B cell (primary cell): ENCODE measurements around the gene STRBP. TPM values are rescaled to one million over a fixed set of nuclear protein-coding genes. Genes with fewer than 3 reads are reported as not detected.

Experiments used
- ATAC-seq: fragments of 200-7000 bp; cut with Tn5 transposase; one replicate; pipeline ENCODE4 v1.10.0; 2021; ENCODE audit warnings: low read depth, mild to moderate bottlenecking, moderate number of reproducible peaks, moderate library complexity
- CTCF ChIA-PET: fragments of 350-600 bp; sonication (Branson Sonifier 250); formaldehyde crosslinking; loops from one replicate; lab custom pipeline; 2021; ENCODE audit warnings: antibody characterized with exemption, inconsistent platforms; lab: Charles Lee
- POLR2A ChIA-PET: fragments of 350-600 bp; sonication (Branson Sonifier 250); formaldehyde crosslinking; loops from one replicate; lab custom pipeline; 2021; ENCODE audit warnings: antibody characterized with exemption; lab: Charles Lee
- DNase-seq: peaks from one replicate; pipeline ENCODE4 v3.0.0; 2013
- H2AFZ ChIP-seq: 2 replicates; pipeline ENCODE4 v1.6.1; 2012; ENCODE audit warnings: mild to moderate bottlenecking, low read depth, low read length; ENCODE audit not compliant: insufficient read depth, poor library complexity, severe bottlenecking
- H3K27ac ChIP-seq, 2 donors: 1 replicate in 1 of 2; 2 replicates in 1 of 2; pipeline ENCODE4 v1.5.1; 2012 to 2013; ENCODE audit warnings: low read length in 2 of 2, mild to moderate bottlenecking in 2 of 2, moderate library complexity in 1 of 2
- H3K27me3 ChIP-seq, 4 experiments: fragments of 200-600 bp in 1 of 4; sonication (generic) in 1 of 4; replicated peaks in 1 of 4; 1 replicate in 2 of 4; 2 replicates in 2 of 4; pipeline versions ENCODE4 v1.6.1 to v1.7.0; 2013 to 2016; ENCODE audit warnings: low read length in 3 of 4, mild to moderate bottlenecking in 2 of 4, mixed read lengths in 1 of 4, moderate library complexity in 1 of 4; ENCODE audit not compliant: insufficient read depth in 4 of 4, control insufficient read depth in 3 of 4; ENCODE audit errors: control extremely low read depth in 1 of 4
- H3K36me3 ChIP-seq, 2 experiments: replicated peaks in 1 of 2; 1 replicate in 1 of 2; 2 replicates in 1 of 2; pipeline versions ENCODE4 v1.6.1 to v1.7.1; 2013; ENCODE audit warnings: low read length in 1 of 2; ENCODE audit not compliant: insufficient read depth in 2 of 2, control insufficient read depth in 1 of 2; ENCODE audit errors: control extremely low read depth in 1 of 2, extremely low read depth in 1 of 2
- H3K4me1 ChIP-seq, 2 donors: fragments of 200-600 bp in 1 of 2; sonication (generic) in 1 of 2; 1 replicate in 1 of 2; 2 replicates in 1 of 2; pipeline versions ENCODE4 v1.5.1 to v1.6.1; 2013 to 2017; ENCODE audit warnings: low read length in 2 of 2; ENCODE audit not compliant: control insufficient read depth in 2 of 2, insufficient read depth in 2 of 2
- H3K4me2 ChIP-seq: replicated peaks from 2 replicates; pipeline ENCODE3; 2012; ENCODE audit warnings: mild to moderate bottlenecking, low read depth, low read length; ENCODE audit not compliant: poor library complexity, severe bottlenecking
- H3K4me3 ChIP-seq, 5 experiments: fragments of 200-600 bp in 1 of 5; sonication (generic) in 1 of 5; 1 replicate in 3 of 5; 2 replicates in 2 of 5; pipeline versions ENCODE4 v1.5.1 to v1.7.0; 2011 to 2016; ENCODE audit warnings: low read length in 4 of 5, mild to moderate bottlenecking in 4 of 5, low read depth in 2 of 5, control low read depth in 1 of 5, moderate library complexity in 1 of 5; ENCODE audit not compliant: insufficient read depth in 1 of 5; ENCODE audit errors: control extremely low read depth in 1 of 5, extremely low read depth in 1 of 5
- H3K79me2 ChIP-seq: fragments of 200-600 bp; sonication (generic); one replicate; pipeline ENCODE4 v1.6.0; 2016; ENCODE audit warnings: low read length; ENCODE audit not compliant: control insufficient read depth, insufficient read depth
- H3K9ac ChIP-seq: fragments of 200-600 bp; sonication (generic); 2 replicates; pipeline ENCODE4 v1.6.1; 2017; ENCODE audit warnings: mild to moderate bottlenecking, low read length, moderate library complexity
- H3K9me3 ChIP-seq, 3 donors: one replicate each; pipeline versions ENCODE4 v1.6.1 to v1.7.1; 2013; ENCODE audit warnings: low read length in 2 of 3; ENCODE audit not compliant: control insufficient read depth in 2 of 3, insufficient read depth in 1 of 3; ENCODE audit errors: control extremely low read depth in 1 of 3
- H4K20me1 ChIP-seq: 2 replicates; pipeline ENCODE4 v1.6.0; 2012; ENCODE audit warnings: mild to moderate bottlenecking, low read length; ENCODE audit not compliant: insufficient read depth, control insufficient read depth, poor library complexity, severe bottlenecking
- H3K27ac Mint-ChIP-seq: one replicate; pipeline ENCODE4 v1.8.0; 2021; ENCODE audit warnings: mixed read lengths
- H3K27me3 Mint-ChIP-seq: one replicate; pipeline ENCODE4 v1.8.0; 2021; ENCODE audit warnings: mixed read lengths
- H3K4me1 Mint-ChIP-seq: one replicate; pipeline ENCODE4 v1.8.0; 2021; ENCODE audit warnings: mixed read lengths
- H3K4me3 Mint-ChIP-seq: one replicate; pipeline ENCODE4 v1.8.0; 2021; ENCODE audit warnings: mixed read lengths
- H3K9me3 Mint-ChIP-seq: one replicate; pipeline ENCODE4 v1.8.0; 2022; ENCODE audit warnings: mixed read lengths; ENCODE audit not compliant: insufficient read depth
- CTCF ChIP-seq: fragments of 200-600 bp; IDR thresholded peaks from one replicate; pipeline ENCODE4 v1.8.0; 2022; ENCODE audit warnings: antibody characterized with exemption, mild to moderate bottlenecking
- EZH2 ChIP-seq: IDR thresholded peaks from 2 replicates; pipeline ENCODE4 v1.6.1; 2012; ENCODE audit warnings: borderline replicate concordance, low read depth, mild to moderate bottlenecking, moderate library complexity, low read length; ENCODE audit not compliant: insufficient read depth, poor library complexity, severe bottlenecking
- WGBS: methylation state at CpG from one replicate; pipeline ENCODE4 v1.1.5; 2013; ENCODE audit warnings: missing lambda C conversion rate; ENCODE audit not compliant: insufficient coverage; 5-methylcytosine and 5-hydroxymethylcytosine counted together
- intact Hi-C: fragments of 100-400 bp; cut with micrococcal nuclease; formaldehyde crosslinking; loops from one replicate; pipeline ENCODE4 v1.10.0; 2022
- polyA plus RNA-seq: library from polyadenylated mRNA; depleted of rRNA; stranded (reverse); fragments of >200 nt; gene quantifications from 2 replicates; pipeline ENCODE4 v1.2.3, GENCODE V29; 2012
- total RNA-seq, 2 donors: library from RNA; stranded (reverse); fragments of 120-200 nt in 1 of 2; gene quantifications; 1 replicate in 1 of 2; 2 replicates in 1 of 2; pipeline versions ENCODE4 v1.2.3 to v1.2.4, GENCODE V29; 2013 to 2022

STRBP gene
- total and polyA plus RNA-seq, 2 donors (not counting 1 experiment from before 2014, with no cell fraction given), result 39.1 to 189 TPM

- Histone ChIP-seq H3K36me3 (peaks cover 0 to 45% of the 10 kb centered on the region in 2 experiments), H3K27me3 (no peaks in the 10 kb centered on the region), H2AFZ (peak overlapping the region; percentile 29), H3K79me2 (peaks cover 68% of the 10 kb centered on the region), H3K4me1 (peaks cover 50 to 54% of the 10 kb centered on the region in 2 donors), H3K4me2 (peak overlapping the region; percentile 64), H3K4me3 (peak overlapping the region in 1 of 5 experiments; percentile 53), H3K27ac (peak overlapping the region; percentile 85 to 96), H3K9me3 (no peaks in the 10 kb centered on the region), H4K20me1 (no peaks in the 10 kb centered on the region), H3K9ac (peak overlapping the region; percentile 44)
- Mint-ChIP-seq H3K4me1 (peaks cover 74% of the 10 kb centered on the region), H3K27me3 (no peaks in the 10 kb centered on the region), H3K4me3 (peak overlapping the region; percentile 76), H3K27ac (peak overlapping the region; percentile 93), H3K9me3 (no peaks in the 10 kb centered on the region)
- intact Hi-C loops, result loop anchor here (1.0 to 5.0 kb wide), 7 partner anchors 8 to 168 kb away; partner anchors contain the start of gene STRBP
- POLR2A ChIA-PET, result interaction anchor here (1.2 kb wide), 1 partner anchor 10 kb away, joined by 3 read pairs; no protein-coding TSS in a partner anchor
- DNase-seq, result peak; percentile 83
- no CpG with 5 or more reads among the region's 1 CpG for WGBS
- TF ChIP-seq CTCF (no peak), EZH2 (no peak)
- peak; percentile 91 for ATAC-seq
- CTCF ChIA-PET, result interaction anchor here (0.9 to 3.0 kb wide), 8 partner anchors 9 to 174 kb away, joined by 3 to 15 read pairs (median 4); no protein-coding TSS in a partner anchor
Measured at GRCh38 chr9:123174887-123175518, 93.4 kb downstream of the STRBP start.

- Mint-ChIP-seq H3K4me3 (peak overlapping the region; percentile 76), H3K27me3 (no peaks in the 10 kb centered on the region), H3K27ac (peak overlapping the region; percentile 93), H3K9me3 (no peaks in the 10 kb centered on the region), H3K4me1 (peaks cover 75% of the 10 kb centered on the region)
- peak overlapping the region; percentile 85 to 96 for H3K27ac ChIP-seq
- ATAC-seq, result no peak
- CTCF ChIA-PET, result interaction anchor here (0.9 to 1.9 kb wide), 6 partner anchors 10 to 170 kb away, joined by 3 to 6 read pairs (median 4); no protein-coding TSS in a partner anchor
- H3K4me1 ChIP-seq, result peaks cover 50 to 58% of the 10 kb centered on the region in 2 donors
- H3K27me3 ChIP-seq, result no peaks in the 10 kb centered on the region
- H2AFZ ChIP-seq, result peak overlapping the region; percentile 6
- peaks cover 68% of the 10 kb centered on the region for H3K79me2 ChIP-seq
- WGBS, result no CpG with 5 or more reads among the region's 1 CpG
- peaks cover 0 to 45% of the 10 kb centered on the region in 2 experiments for H3K36me3 ChIP-seq
- peak overlapping the region; percentile 44 for H3K9ac ChIP-seq
- intact Hi-C loops, result loop anchor here (2.0 kb wide), 3 partner anchors 21 to 61 kb away; no protein-coding TSS in a partner anchor
- TF ChIP-seq CTCF, result no peak
- TF ChIP-seq EZH2, result no peak
- H3K9me3 ChIP-seq, result no peaks in the 10 kb centered on the region
- POLR2A ChIA-PET, result interaction anchor here (1.2 kb wide), 1 partner anchor 9 kb away, joined by 3 read pairs; no protein-coding TSS in a partner anchor
- H4K20me1 ChIP-seq, result no peaks in the 10 kb centered on the region
- peak overlapping the region in 1 of 5 experiments; percentile 53 for H3K4me3 ChIP-seq
- DNase-seq, result no peak
- peak overlapping the region; percentile 64 for H3K4me2 ChIP-seq
Measured at GRCh38 chr9:123174079-123174478, 94.3 kb downstream of the STRBP start.
